Measurements from ENCODE around the gene SMIM13. TPM values are rescaled to one million over a fixed set of nuclear protein-coding genes. Genes with fewer than 3 reads are reported as not detected.

Gene SMIM13
- total RNA-seq, 4 donors from 2014 or later: 5.3 to 7.8 (median 7.1) TPM

- no peaks in the 10 kb centered on the region for H3K4me1 ChIP-seq
- no peak overlapping the region for H3K27ac ChIP-seq
- H3K9me3 ChIP-seq: no peaks in the 10 kb centered on the region
- no peak overlapping the region for H3K4me3 ChIP-seq (replicated peaks in 1 of 3)
- DNase-seq: no peak
- intact Hi-C loops (cut with DNase I): no loop called here
- H3K36me3 ChIP-seq: no peaks in the 10 kb centered on the region
- TF ChIP-seq, protein P1, sequence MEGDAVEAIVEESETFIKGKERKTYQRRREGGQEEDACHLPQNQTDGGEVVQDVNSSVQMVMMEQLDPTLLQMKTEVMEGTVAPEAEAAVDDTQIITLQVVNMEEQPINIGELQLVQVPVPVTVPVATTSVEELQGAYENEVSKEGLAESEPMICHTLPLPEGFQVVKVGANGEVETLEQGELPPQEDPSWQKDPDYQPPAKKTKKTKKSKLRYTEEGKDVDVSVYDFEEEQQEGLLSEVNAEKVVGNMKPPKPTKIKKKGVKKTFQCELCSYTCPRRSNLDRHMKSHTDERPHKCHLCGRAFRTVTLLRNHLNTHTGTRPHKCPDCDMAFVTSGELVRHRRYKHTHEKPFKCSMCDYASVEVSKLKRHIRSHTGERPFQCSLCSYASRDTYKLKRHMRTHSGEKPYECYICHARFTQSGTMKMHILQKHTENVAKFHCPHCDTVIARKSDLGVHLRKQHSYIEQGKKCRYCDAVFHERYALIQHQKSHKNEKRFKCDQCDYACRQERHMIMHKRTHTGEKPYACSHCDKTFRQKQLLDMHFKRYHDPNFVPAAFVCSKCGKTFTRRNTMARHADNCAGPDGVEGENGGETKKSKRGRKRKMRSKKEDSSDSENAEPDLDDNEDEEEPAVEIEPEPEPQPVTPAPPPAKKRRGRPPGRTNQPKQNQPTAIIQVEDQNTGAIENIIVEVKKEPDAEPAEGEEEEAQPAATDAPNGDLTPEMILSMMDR (IDR thresholded peaks at IDR 0.05): no peak
- TF ChIP-seq POLR2A (IDR thresholded peaks at IDR 0.05): no peak
- WGBS, 2 donors: 94 to 98% methylated on average over 2 of the region's 2 CpGs
- no peaks in the 10 kb centered on the region for H3K27me3 ChIP-seq
Observed at GRCh38 chr6:11123978-11124377, 30.3 kb downstream of the SMIM13 start.

- no peaks in the 10 kb centered on the region for H3K4me1 ChIP-seq
- DNase-seq: no peak
- H3K36me3 ChIP-seq: no peaks in the 10 kb centered on the region
- no peak overlapping the region for H3K27ac ChIP-seq
- no peak overlapping the region for H3K4me3 ChIP-seq (replicated peaks in 1 of 3)
- TF ChIP-seq, protein P1 (IDR thresholded peaks at IDR 0.05): no peak
- TF ChIP-seq POLR2A (IDR thresholded peaks at IDR 0.05): no peak
- H3K27me3 ChIP-seq: no peaks in the 10 kb centered on the region
- intact Hi-C loops (cut with DNase I): no loop called here
- no peaks in the 10 kb centered on the region for H3K9me3 ChIP-seq
- WGBS, 2 donors: 70 to 83% methylated on average over 1 to 2 of the region's 2 CpGs
Observed at GRCh38 chr6:11126876-11127275, 33.2 kb downstream of the SMIM13 start.

GRCh38 chr6:11128608-11129007 lies 35.0 kb downstream of the SMIM13 start:
- no peak for DNase-seq
- no peak overlapping the region for H3K27ac ChIP-seq
- no peaks in the 10 kb centered on the region for H3K27me3 ChIP-seq
- H3K36me3 ChIP-seq: no peaks in the 10 kb centered on the region
- no peak overlapping the region for H3K4me3 ChIP-seq (replicated peaks in 1 of 3)
- TF ChIP-seq, protein P1 (IDR thresholded peaks at IDR 0.05): no peak
- TF ChIP-seq POLR2A (IDR thresholded peaks at IDR 0.05): no peak
- intact Hi-C loops (cut with DNase I): no loop called here
- H3K9me3 ChIP-seq: no peaks in the 10 kb centered on the region
- H3K4me1 ChIP-seq: no peaks in the 10 kb centered on the region
- 94 to 96% methylated on average over 2 of the region's 2 CpGs for WGBS, 2 donors

- intact Hi-C loops (cut with DNase I): no loop called here
- no peaks in the 10 kb centered on the region for H3K9me3 ChIP-seq
- 74 to 82% methylated on average over 1 of the region's 1 CpG for WGBS, 2 donors
- no peaks in the 10 kb centered on the region for H3K27me3 ChIP-seq
- no peak overlapping the region for H3K4me3 ChIP-seq (replicated peaks in 1 of 3)
- H3K27ac ChIP-seq: no peak overlapping the region
- no peaks in the 10 kb centered on the region for H3K36me3 ChIP-seq
- no peaks in the 10 kb centered on the region for H3K4me1 ChIP-seq
- TF ChIP-seq, protein P1 (IDR thresholded peaks at IDR 0.05): no peak
- no peak for TF ChIP-seq POLR2A (IDR thresholded peaks at IDR 0.05)
- DNase-seq: no peak
Observed at GRCh38 chr6:11129908-11130565, 36.4 kb downstream of the SMIM13 start.

DNA sequence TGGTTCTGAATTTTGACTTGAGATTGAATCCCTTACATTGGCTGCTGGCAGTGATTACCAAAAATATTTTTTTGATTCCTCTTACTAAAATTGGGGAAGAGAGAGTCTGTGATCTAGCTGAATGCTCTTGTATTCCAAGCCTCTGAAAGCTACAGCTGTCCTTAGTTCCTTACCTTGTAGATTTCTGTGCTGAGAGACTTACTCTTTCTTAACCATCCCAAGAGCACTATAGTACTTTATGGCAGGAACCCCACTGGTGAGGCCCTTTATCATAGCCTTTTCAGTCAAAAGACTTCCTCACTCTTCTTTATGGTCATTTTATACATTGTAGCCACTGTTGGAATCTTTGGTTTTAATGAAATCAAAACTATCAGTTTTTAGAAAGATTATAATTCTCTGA lies 37.0 kb downstream of the SMIM13 start:
- Histone ChIP-seq H3K36me3 (no peaks in the 10 kb centered on the region), H3K27ac (no peak overlapping the region), H3K4me1 (no peaks in the 10 kb centered on the region), H3K9me3 (no peaks in the 10 kb centered on the region), H3K4me3 (replicated peaks in 1 of 3) (no peak overlapping the region), H3K27me3 (no peaks in the 10 kb centered on the region)
- DNase-seq: no peak
- TF ChIP-seq POLR2A (IDR thresholded peaks at IDR 0.05): no peak
- TF ChIP-seq, protein P1 (IDR thresholded peaks at IDR 0.05): no peak
- intact Hi-C loops (cut with DNase I): no loop called here
